LoVo (cell line): ENCODE measurements around the gene PLCXD3.
"Not testable (repeated sequence)": the region's sequence is repeated elsewhere in the genome, so short reads cannot be mapped to it uniquely, and the experiment has no call there.

Experiments
- DNase-seq: peaks from one replicate; pipeline ENCODE4 v3.0.0-alpha.2; 2016; ENCODE audit warnings: low spot score

The PLCXD3 gene

GRCh38 chr5:41349846-41350245 is 160.6 kb downstream of the PLCXD3 start:
- DNase-seq: no peak

DNA sequence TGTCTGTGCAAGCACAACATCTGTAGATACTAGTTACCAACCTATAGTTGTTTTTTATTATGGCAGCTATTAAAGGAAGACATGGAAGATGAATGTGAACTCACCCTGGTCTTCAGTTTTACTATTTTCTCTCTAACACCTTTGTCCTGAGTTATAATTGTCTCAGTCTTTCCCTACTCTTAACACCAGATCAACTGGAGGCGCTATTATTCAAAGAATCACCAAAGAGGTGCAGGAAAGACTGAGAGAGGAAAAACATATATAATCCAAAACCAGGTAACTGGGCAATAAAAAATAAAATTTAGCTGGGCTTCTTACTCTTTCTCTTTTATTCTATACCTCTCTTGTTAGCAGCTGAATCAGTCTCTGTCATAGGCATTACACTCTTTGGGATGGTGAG is 162.8 kb downstream of the PLCXD3 start:
- DNase-seq: no peak

DNA sequence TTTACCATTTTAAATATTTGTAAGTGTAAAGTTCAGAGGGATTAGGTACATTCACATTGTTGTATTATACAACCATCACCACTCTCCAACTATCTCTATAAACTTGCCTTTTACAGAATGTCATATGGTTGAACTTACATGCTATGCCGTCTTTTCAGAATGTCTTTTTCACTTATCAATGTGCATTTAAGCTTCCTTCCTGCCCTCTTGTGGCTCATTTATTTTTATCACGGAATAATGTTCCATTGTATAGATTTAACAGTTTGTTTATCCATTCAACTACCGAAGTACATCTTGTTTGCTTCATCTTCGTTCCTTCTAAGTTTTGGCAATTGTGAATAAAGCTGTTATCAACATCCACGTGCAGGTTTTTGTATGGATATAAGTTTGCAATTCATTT is 163.8 kb downstream of the PLCXD3 start:
- DNase-seq: no peak

DNA sequence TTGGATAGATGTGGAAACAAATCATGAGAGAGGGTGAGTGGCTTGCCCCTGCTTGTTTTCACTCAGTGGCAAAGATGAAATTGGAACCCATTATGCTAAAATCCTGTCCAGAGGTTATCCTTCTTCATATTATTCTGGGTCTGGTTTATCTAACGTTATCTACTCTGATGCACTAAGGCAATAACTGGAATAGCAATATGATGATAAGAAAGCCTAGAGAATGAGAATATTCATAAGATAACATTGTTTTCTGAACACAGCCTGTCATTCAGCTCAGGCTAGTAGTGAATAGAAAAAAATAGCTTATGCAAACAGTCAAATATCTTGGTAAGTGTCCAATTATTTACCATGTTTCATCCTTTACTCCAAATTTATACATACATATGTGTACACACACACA is 165.1 kb downstream of the PLCXD3 start:
- DNase-seq: no peak

DNA sequence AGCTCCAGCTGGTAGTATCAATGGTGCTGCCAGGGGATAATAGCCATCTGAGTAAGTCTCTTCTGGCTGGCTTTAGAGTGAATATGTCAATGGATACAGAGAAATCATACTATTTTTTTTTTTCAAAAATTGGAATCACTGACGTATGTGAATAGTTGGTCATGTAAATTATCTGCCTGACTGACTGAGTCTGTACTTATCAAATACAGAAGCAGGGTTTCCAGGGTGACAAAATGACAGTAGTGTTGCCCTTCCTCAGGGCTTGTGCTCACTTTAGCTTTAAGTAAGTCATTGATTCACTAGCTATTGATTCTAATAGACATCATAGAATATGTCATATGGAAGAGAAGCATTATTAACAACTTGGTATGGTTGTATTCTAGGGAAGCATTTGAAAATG is 171.1 kb downstream of the PLCXD3 start:
- no peak for DNase-seq

GRCh38 chr5:41338136-41338675 is 172.2 kb downstream of the PLCXD3 start:
- no peak for DNase-seq

DNA sequence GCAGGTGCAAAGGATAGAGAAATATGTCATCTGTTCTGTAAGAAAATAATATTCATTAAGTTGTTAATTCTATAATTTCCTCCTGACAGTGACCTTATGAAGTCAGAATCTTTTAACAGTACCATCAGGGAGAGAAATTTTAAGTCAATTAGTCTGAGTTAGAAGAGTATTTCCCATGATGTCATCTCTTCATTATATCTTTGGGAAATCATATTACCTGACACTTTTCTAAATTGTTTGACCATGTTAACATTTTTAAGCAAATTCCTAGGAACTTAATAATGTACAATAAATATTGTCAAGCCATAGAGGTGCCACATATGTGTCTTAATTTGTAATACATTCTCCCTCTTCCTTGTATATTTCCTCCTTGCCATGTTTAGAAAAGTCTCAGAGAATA is 172.7 kb downstream of the PLCXD3 start:
- DNase-seq: no peak

DNA sequence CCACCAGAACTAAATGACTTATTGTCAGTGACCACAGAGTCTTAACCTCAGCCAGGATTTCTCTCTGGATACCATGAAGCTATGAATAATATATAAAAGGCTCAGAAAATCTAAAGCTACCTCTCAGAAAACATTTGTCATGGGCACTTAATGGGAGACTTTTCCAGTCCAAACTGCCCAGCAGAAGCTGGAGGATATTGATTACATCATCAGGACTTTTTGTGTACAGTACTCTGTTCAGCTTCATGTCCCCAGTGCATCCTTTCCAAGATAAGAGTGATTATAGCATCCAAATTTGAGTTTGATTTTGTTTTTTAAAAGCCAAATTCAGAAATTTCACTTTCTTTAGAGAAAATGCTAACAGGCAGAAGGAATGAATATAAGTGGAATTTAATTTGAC is 173.2 kb downstream of the PLCXD3 start:
- no peak for DNase-seq

- DNase-seq: no peak
Measured at GRCh38 chr5:41336471-41336870, 173.9 kb downstream of the PLCXD3 start.

DNA sequence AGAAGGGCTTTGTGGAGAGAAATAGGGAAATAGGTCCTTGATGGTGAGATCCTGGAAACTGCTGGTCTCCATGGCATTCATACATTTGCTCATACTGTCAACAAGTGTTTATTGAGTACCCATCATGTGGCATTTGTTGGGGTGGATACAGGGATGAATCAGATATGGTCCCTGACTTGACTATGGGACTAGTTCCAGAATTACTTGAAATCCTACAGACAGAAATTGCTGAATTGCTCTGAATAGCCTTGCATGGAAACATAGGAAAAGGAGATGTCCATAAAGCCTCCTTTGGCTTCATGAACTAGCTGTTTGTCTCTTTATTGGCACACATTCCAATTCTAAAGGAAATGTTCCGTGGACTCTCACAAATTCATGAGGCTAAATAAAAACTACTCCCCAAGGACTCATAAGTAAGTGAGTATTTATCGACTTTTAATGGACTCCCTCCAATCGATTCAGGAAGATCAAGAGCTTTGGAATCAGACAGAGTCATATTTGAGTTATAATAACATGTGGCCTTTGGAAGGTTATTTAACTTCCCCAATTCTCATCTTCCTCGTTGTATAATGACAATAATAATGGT is 174.7 kb downstream of the PLCXD3 start:
- DNase-seq: no peak

DNA sequence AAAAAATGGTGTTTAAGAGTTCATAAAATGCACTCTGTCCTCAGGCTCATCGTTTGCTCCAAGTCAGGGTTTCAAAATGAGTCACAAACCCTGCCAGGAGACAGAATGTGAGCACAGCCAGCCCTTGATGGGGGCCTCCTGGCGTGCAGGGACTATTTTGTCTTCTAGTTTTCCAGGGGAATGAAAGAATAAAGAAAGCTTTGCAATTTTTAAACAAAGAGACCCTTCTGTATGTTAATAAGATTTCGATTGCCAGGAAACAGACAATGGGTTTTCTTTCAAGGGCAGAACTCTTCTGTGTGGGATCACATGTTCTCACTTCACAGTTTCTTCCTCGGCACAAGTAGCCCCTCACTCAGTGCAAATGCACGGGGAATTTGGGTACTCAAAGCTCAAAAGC is 175.6 kb downstream of the PLCXD3 start:
- no peak for DNase-seq

GRCh38 chr5:41334221-41334620 is 176.2 kb downstream of the PLCXD3 start:
- DNase-seq: no peak

DNA sequence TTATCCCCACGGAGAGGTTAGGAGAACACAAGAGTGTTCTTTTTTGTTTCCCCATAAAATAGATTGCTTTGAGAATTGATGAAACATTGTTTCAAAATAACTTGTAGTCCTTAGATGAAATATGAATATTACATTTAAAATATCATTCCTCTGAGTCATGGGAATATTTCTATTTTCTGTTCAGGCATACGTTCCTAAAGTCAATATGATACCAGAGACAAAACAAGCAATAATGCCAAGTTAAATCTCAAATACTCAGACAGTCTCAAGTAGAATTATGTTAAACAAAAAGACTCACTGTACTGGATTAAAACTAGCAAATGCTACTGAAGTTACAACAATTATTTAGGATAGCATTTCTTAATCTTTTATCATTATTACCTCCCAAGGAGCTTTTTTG is 185.3 kb downstream of the PLCXD3 start:
- no peak for DNase-seq

DNA sequence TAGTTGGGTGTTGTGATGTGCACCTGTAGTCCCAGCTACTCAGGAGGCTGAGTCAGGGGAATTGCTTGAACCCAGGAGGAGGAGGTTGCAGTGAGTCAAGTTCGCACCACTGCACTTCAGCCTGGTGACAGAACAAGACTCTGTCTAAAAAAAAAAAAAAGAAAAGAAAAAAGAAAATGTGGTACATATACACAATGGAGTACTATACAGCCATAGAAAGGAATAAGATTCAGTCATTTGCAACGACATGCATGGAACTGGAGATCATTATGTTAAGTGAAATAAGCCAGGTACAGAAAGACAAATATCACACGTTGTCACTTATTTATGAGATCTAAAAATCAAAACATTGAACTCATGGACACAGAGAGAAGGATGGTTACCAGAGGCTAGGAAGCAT is 187.6 kb downstream of the PLCXD3 start:
- DNase-seq: not testable (repeated sequence)

GRCh38 chr5:41312478-41313060 is 197.8 kb downstream of the PLCXD3 start:
- no peak for DNase-seq

- no peak for DNase-seq
Measured at GRCh38 chr5:41312066-41312465, 198.3 kb downstream of the PLCXD3 start.

- DNase-seq: no peak
Measured at GRCh38 chr5:41309275-41309674, 201.1 kb downstream of the PLCXD3 start.

- DNase-seq: no peak
Measured at GRCh38 chr5:41306005-41306404, 204.4 kb downstream of the PLCXD3 start.

DNA sequence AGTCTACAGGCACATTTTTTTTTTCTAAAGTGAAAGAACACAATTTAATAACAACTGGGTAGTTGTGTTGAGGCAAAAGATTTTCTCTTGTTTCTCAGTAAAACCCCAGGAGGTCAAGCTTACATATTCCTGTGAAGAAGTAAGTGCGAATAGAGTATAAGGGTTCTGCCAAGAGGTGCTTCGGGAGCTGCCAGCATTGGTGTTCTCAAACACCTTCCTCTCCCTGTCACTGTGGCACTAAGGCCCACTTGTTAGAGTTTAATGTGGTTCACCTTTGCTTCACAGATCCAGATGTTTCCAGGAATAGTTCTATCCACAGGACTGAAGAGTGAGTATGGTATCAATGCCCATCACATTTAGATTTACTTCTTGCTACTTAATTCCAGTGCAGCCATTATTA is 205.3 kb downstream of the PLCXD3 start:
- DNase-seq: no peak

DNA sequence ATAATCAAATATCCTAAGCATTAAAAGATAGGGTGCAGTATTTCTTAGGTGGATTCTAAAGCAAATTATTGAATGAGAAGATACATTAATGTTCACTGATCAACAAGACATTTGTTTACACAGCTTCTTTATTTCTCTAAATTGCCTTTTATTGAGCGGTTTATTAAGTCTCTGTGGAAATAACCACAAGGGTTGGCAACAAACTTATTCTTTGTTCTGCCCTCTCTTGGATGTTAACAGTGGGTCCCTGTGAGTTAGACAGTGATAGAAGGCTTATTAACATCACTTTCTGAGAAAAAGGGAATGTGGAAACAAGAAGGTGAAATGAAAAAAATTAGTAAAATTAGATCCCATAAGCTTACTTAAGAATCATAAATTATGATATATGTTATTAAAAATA is 214.3 kb downstream of the PLCXD3 start:
- DNase-seq: no peak

DNA sequence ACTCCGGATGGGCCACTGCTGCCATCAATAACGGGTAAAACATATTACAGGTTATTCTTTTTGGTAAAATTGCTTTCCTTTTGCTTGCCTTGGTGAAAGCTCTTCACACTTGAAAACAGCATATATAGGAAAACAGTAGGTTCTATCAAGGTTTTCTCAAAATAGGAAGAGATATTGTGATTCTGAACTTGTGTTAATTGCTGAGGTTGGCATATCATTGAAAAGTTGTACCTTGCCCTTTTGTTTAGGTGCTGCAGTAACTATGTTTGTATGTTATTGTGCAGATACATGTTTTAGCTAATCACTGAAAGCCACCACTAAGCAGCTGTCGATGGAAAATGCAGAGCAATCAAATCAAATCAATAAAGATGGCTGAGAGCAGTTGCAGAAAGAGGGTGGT is 219.1 kb downstream of the PLCXD3 start:
- no peak for DNase-seq

GRCh38 chr5:41290810-41291209 is 219.6 kb downstream of the PLCXD3 start:
- no peak for DNase-seq

- no peak for DNase-seq
Measured at GRCh38 chr5:41289970-41290464, 220.4 kb downstream of the PLCXD3 start.

DNA sequence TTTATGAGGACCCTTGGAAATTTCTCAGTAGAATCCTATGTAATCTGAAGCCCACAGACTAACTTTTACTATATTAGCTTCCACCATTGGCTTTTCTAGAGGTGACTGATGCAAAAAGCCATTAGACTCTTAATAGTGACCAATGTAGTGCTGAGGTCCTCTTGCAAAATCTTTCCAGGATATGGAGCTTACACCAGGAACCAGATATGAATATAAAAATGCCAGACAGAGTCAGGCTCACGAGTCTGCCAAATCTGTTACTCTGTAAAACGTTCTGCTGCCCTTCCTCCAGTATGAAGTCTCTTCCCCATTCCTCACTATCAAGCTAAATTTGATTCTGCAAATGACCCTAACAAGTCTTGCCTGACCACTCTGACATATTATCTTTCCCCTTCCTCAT is 223.7 kb downstream of the PLCXD3 start:
- DNase-seq: no peak
